Measurements from ENCODE around the gene LMAN1L. TPM values are rescaled to one million over a fixed set of nuclear protein-coding genes. Genes with fewer than 3 reads are reported as not detected.

LMAN1L gene
- total RNA-seq = under 1 TPM; 0.23 to 0.39 TPM
- not detected for polyA plus RNA-seq

DNA sequence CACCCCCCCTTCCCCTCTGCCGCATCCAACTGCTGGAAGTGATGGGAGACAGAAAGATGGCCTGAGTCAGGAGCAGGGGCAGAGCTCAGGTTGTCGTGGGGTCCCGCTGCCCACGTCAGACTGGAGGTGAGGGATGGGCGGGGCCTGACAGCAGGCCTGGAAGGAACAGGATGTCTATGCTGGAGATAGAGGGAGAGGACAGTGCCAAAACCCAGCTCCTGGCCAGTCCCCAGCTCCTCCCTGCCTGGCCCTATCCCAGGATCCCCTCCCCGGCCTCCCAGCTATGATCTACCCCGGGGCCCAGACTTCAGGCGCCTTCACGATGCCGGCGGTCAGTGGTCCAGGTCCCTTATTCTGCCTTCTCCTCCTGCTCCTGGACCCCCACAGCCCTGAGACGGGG, at the start of gene LMAN1L:
LMAN1L (plus strand) TSS at position 303 of the 400 bp plus-strand sequence; CDS start at position 323, 20 bp downstream.
- no peak within 1 kb of the TSS for H3K4me3 ChIP-seq (ENCODE audit: low read length in 2 of 2)
- no peaks in the 10 kb centered on the region for H3K27me3 ChIP-seq (ENCODE audit: insufficient read depth, low read length)
- ChIA-PET POLR2A (ENCODE audit: partially characterized antibody) (no interaction called here), CTCF (ENCODE audit: partially characterized antibody) (interaction anchor here (1.0 to 36.4 kb wide), 4 partner anchors 12 to 34 kb away, joined by 3 to 1908 read pairs (median 4); partner anchors contain the start of gene CSK)
- H3K4me1 ChIP-seq (ENCODE audit: insufficient read depth, low read length) = peaks cover 5% of the 10 kb centered on the region
- intact Hi-C loops (cut with micrococcal nuclease) = no loop called here
- no peak within 1 kb of the TSS for H3K27ac ChIP-seq (ENCODE audit: low read depth, low read length)
- H3K36me3 Mint-ChIP-seq = no peaks in the 10 kb centered on the region
- H3K9me3 ChIP-seq (ENCODE audit: control insufficient read depth in 1 of 2, low read length in 2 of 2) = no peaks in the 10 kb centered on the region
- no peaks in the 10 kb centered on the region for H3K9me3 Mint-ChIP-seq
- peak within 1 kb of the TSS in 2 of 7 donors; percentile 44 to 55 for H3K27ac Mint-ChIP-seq
- DNase-seq = no peak
- peaks cover 14 to 21% (median 15%) of the 10 kb centered on the region in 4 donors for H3K4me1 Mint-ChIP-seq
- no peaks in the 10 kb centered on the region for H3K27me3 Mint-ChIP-seq
- no peak within 1 kb of the TSS for H3K4me3 Mint-ChIP-seq
- H3K36me3 ChIP-seq (ENCODE audit: insufficient read depth, low read length) = no peaks in the 10 kb centered on the region

DNA sequence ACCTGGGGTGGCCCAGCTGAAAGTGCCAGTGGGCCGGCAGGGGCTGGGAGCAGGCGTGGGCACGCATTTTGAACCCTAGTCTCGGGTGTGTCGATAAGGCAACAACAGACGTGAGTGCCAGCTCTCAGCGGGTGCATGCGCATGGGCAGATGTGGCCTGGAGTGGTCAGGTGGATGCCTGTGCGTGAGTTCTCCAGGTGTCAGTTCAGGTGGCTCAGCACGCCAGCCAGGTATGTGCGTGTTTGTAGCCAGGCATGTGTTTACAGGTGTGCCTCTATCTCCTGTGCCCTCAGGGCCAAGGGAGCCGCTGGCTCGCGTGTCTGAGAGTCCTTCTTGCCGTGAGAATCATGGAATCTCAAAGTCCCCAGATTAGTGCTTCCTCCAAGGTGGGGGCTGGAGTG, 49.2 kb upstream of the LMAN1L start:
- POLR2A ChIA-PET (ENCODE audit: partially characterized antibody) = interaction anchor here (1.3 kb wide), 1 partner anchor 127 kb away, joined by 3 read pairs; the partner anchor contains the start of gene MPI
- CTCF ChIA-PET (ENCODE audit: partially characterized antibody) = interaction anchor here (1.3 to 31.6 kb wide), 4 partner anchors 8 to 131 kb away, joined by 4 to 1908 read pairs (median 10); partner anchors contain the start of genes CSK and LMAN1L

GRCh38 chr15:74767167-74768098, 45.2 kb upstream of the LMAN1L start:
- intact Hi-C loops (cut with micrococcal nuclease) = no loop called here
- H3K27ac ChIP-seq (ENCODE audit: low read depth, low read length) = no peak overlapping the region
- H3K27me3 ChIP-seq (ENCODE audit: insufficient read depth, low read length) = no peaks in the 10 kb centered on the region
- no peak for DNase-seq
- Mint-ChIP-seq H3K27ac (no peak overlapping the region), H3K9me3 (no peaks in the 10 kb centered on the region), H3K4me1 (peaks cover 8 to 22% (median 12%) of the 10 kb centered on the region in 4 donors), H3K27me3 (peaks cover 4 to 5% of the 10 kb centered on the region in 2 donors), H3K36me3 (no peaks in the 10 kb centered on the region), H3K4me3 (no peak overlapping the region)
- ChIA-PET CTCF (ENCODE audit: partially characterized antibody) (interaction anchor here (0.8 to 31.6 kb wide), 18 partner anchors 9 to 388 kb away, joined by 3 to 1908 read pairs (median 6); partner anchors contain the start of genes CSK and LMAN1L), POLR2A (ENCODE audit: partially characterized antibody) (interaction anchor here (1.3 to 24.9 kb wide), 4 partner anchors 23 to 393 kb away, joined by 3 to 1342 read pairs (median 8); partner anchors contain the start of gene CSK)
- peaks cover 14% of the 10 kb centered on the region for H3K4me1 ChIP-seq (ENCODE audit: insufficient read depth, low read length)
- H3K36me3 ChIP-seq (ENCODE audit: insufficient read depth, low read length) = no peaks in the 10 kb centered on the region
- H3K9me3 ChIP-seq (ENCODE audit: control insufficient read depth in 1 of 2, low read length in 2 of 2) = no peaks in the 10 kb centered on the region
- no peak overlapping the region for H3K4me3 ChIP-seq (ENCODE audit: low read length in 2 of 2)

More for the DNA sequence above, 49.2 kb upstream of the LMAN1L start:
- no peak overlapping the region for H3K27ac Mint-ChIP-seq
- Histone ChIP-seq H3K4me1 (ENCODE audit: insufficient read depth, low read length) (no peaks in the 10 kb centered on the region), H3K4me3 (ENCODE audit: low read length in 2 of 2) (no peak overlapping the region), H3K36me3 (ENCODE audit: insufficient read depth, low read length) (no peaks in the 10 kb centered on the region), H3K9me3 (ENCODE audit: control insufficient read depth in 1 of 2, low read length in 2 of 2) (no peaks in the 10 kb centered on the region), H3K27me3 (ENCODE audit: insufficient read depth, low read length) (no peaks in the 10 kb centered on the region), H3K27ac (ENCODE audit: low read depth, low read length) (no peak overlapping the region)
- intact Hi-C loops (cut with micrococcal nuclease) = no loop called here
- no peaks in the 10 kb centered on the region for H3K36me3 Mint-ChIP-seq
- no peak overlapping the region for H3K4me3 Mint-ChIP-seq
- H3K4me1 Mint-ChIP-seq = no peaks in the 10 kb centered on the region
- H3K27me3 Mint-ChIP-seq = peaks cover 0 to 1% of the 10 kb centered on the region in 2 donors
- H3K9me3 Mint-ChIP-seq = no peaks in the 10 kb centered on the region
- no peak for DNase-seq

DNA sequence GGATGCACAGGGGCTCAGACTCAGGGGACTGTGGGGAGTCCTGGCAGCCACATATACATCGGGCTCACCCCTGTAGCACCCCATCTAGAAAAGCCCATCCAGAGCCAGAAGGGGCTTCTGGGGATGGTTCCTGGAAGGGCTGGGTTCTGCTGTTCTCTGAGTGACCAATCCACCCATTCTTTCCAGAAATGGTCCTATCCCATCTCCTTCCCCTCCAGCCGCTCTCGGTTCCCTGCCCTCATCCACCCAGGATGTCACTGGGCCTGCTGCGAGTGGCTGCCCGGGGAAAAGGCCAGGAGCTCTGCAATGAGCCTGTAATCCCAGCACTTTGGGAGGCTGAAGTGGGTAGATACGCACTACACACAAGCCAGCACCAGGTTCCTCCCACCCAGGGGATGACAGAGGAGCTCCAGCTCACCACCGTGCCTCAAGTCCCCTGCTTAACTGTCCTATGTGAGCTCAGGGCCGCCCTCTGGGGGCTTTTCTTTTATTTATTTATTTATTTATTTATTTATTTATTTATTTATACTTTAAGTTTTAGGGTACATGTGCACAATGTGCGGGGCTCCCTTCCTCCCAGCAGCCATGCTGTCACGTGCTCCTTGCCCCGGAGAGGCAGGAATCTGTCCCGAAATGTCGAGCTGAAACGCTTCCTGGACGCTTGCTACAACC, 44.4 kb upstream of the LMAN1L start:
- Histone ChIP-seq H3K27ac (ENCODE audit: low read depth, low read length) (no peak overlapping the region), H3K4me1 (ENCODE audit: insufficient read depth, low read length) (peaks cover 17% of the 10 kb centered on the region), H3K27me3 (ENCODE audit: insufficient read depth, low read length) (no peaks in the 10 kb centered on the region), H3K36me3 (ENCODE audit: insufficient read depth, low read length) (no peaks in the 10 kb centered on the region), H3K4me3 (ENCODE audit: low read length in 2 of 2) (no peak overlapping the region), H3K9me3 (ENCODE audit: control insufficient read depth in 1 of 2, low read length in 2 of 2) (no peaks in the 10 kb centered on the region)
- H3K9me3 Mint-ChIP-seq = no peaks in the 10 kb centered on the region
- DNase-seq = no peak
- H3K4me1 Mint-ChIP-seq = peaks cover 8 to 30% (median 12%) of the 10 kb centered on the region in 4 donors
- peaks cover 3 to 4% of the 10 kb centered on the region in 2 donors for H3K27me3 Mint-ChIP-seq
- peak overlapping the region in 1 of 7 donors; percentile 7 for H3K27ac Mint-ChIP-seq
- CTCF ChIA-PET (ENCODE audit: partially characterized antibody) = interaction anchor here (0.8 to 31.6 kb wide), 23 partner anchors 10 to 389 kb away, joined by 3 to 1908 read pairs (median 6); partner anchors contain the start of genes CSK and LMAN1L
- H3K4me3 Mint-ChIP-seq = no peak overlapping the region
- no peaks in the 10 kb centered on the region for H3K36me3 Mint-ChIP-seq
- POLR2A ChIA-PET (ENCODE audit: partially characterized antibody) = interaction anchor here (0.8 to 24.9 kb wide), 8 partner anchors 9 to 394 kb away, joined by 3 to 1342 read pairs (median 4); partner anchors contain the start of gene CSK
- intact Hi-C loops (cut with micrococcal nuclease) = no loop called here

GRCh38 chr15:74768771-74769342, 43.8 kb upstream of the LMAN1L start:
- peak overlapping the region in 4 of 7 donors; percentile 7 to 81 (median 19) for H3K27ac Mint-ChIP-seq
- peak overlapping the region in 2 of 8 donors; percentile 0 to 30 for H3K4me3 Mint-ChIP-seq
- H3K9me3 Mint-ChIP-seq = no peaks in the 10 kb centered on the region
- H3K4me1 Mint-ChIP-seq = peaks cover 8 to 36% (median 16%) of the 10 kb centered on the region in 4 donors
- peaks cover 3 to 4% of the 10 kb centered on the region in 2 donors for H3K27me3 Mint-ChIP-seq
- ChIA-PET CTCF (ENCODE audit: partially characterized antibody) (interaction anchor here (0.7 to 31.6 kb wide), 33 partner anchors 10 to 396 kb away, joined by 3 to 1908 read pairs (median 5); partner anchors contain the start of genes CSK, CYP1A1, EDC3 and LMAN1L), POLR2A (ENCODE audit: partially characterized antibody) (interaction anchor here (0.8 to 24.9 kb wide), 8 partner anchors 9 to 394 kb away, joined by 3 to 1342 read pairs (median 4); partner anchors contain the start of gene CSK)
- Histone ChIP-seq H3K27me3 (ENCODE audit: insufficient read depth, low read length) (no peaks in the 10 kb centered on the region), H3K4me3 (ENCODE audit: low read length in 2 of 2) (no peak overlapping the region), H3K36me3 (ENCODE audit: insufficient read depth, low read length) (no peaks in the 10 kb centered on the region), H3K27ac (ENCODE audit: low read depth, low read length) (no peak overlapping the region), H3K9me3 (ENCODE audit: control insufficient read depth in 1 of 2, low read length in 2 of 2) (no peaks in the 10 kb centered on the region), H3K4me1 (ENCODE audit: insufficient read depth, low read length) (peaks cover 22% of the 10 kb centered on the region)
- no peaks in the 10 kb centered on the region for H3K36me3 Mint-ChIP-seq
- intact Hi-C loops (cut with micrococcal nuclease) = loop anchor here (1.0 kb wide), 2 partner anchors 134 to 396 kb away; no protein-coding TSS in a partner anchor
- peak; percentile 60 to 67 (median 60) for DNase-seq

DNA sequence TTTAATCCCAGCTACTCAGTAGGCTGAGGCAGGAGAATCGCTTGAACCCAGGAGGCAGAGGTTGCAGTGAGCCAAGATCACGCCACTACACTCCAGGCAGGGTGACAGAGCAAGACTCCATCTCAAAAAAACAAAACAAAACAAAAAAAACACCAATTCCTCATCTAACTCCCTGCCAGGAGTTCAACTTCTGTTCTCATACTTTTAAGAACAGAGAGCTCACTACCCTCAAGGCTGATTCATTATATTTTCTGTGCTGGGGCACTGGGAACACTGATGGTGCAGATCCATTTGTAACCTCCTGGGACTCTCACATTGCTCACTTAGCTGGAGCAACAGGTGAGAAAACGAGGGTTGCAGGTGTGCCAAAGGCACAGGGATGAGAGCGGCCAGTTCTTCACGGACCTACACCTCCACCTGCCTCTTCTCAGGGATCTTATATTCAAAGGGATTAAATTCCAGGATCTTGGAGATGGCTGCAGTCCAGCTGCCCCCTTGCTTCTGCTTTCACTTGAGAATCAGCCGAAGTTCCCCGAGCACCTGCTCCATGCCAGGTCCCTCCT, 43.1 kb upstream of the LMAN1L start:
- Histone ChIP-seq H3K36me3 (ENCODE audit: insufficient read depth, low read length) (no peaks in the 10 kb centered on the region), H3K27ac (ENCODE audit: low read depth, low read length) (no peak overlapping the region), H3K4me1 (ENCODE audit: insufficient read depth, low read length) (peaks cover 25% of the 10 kb centered on the region), H3K9me3 (ENCODE audit: control insufficient read depth in 1 of 2, low read length in 2 of 2) (no peaks in the 10 kb centered on the region), H3K4me3 (ENCODE audit: low read length in 2 of 2) (no peak overlapping the region), H3K27me3 (ENCODE audit: insufficient read depth, low read length) (no peaks in the 10 kb centered on the region)
- Mint-ChIP-seq H3K36me3 (no peaks in the 10 kb centered on the region), H3K4me1 (peaks cover 8 to 40% (median 20%) of the 10 kb centered on the region in 4 donors), H3K4me3 (no peak overlapping the region), H3K27me3 (peaks cover 3 to 4% of the 10 kb centered on the region in 2 donors), H3K27ac (no peak overlapping the region), H3K9me3 (no peaks in the 10 kb centered on the region)
- ChIA-PET POLR2A (ENCODE audit: partially characterized antibody) (interaction anchor here (1.0 to 24.9 kb wide), 8 partner anchors 20 to 395 kb away, joined by 3 to 1342 read pairs (median 4); partner anchors contain the start of genes COX5A and CSK), CTCF (ENCODE audit: partially characterized antibody) (interaction anchor here (0.7 to 31.6 kb wide), 33 partner anchors 11 to 396 kb away, joined by 3 to 1908 read pairs (median 5); partner anchors contain the start of genes CSK, CYP1A1, EDC3 and LMAN1L)
- intact Hi-C loops (cut with micrococcal nuclease) = loop anchor here (1.0 to 2.0 kb wide), 4 partner anchors 65 to 396 kb away; partner anchors contain the start of gene ULK3
- DNase-seq = no peak

Measured in CD4-positive, alpha-beta memory T cell (primary cell).